ENCODE results near the gene HMGN4.
A peak's percentile ranks its signal among the peaks of the same experiment; 100 is the strongest.

Gene HMGN4

GRCh38 chr6:26553264-26553634 lies 15.1 kb downstream of the HMGN4 start:
- DNase-seq = peak; percentile 84

- peak; percentile 85 for DNase-seq
These were observed 15.7 kb downstream of the HMGN4 start for GRCh38 chr6:26553635-26554446.

GRCh38 chr6:26554447-26554696 lies 16.2 kb downstream of the HMGN4 start:
- DNase-seq = no peak

- peak; percentile 78 for DNase-seq
These were observed 16.7 kb downstream of the HMGN4 start for GRCh38 chr6:26554697-26555504.

GRCh38 chr6:26555505-26556262 lies 17.5 kb downstream of the HMGN4 start:
- no peak for DNase-seq

- peak; percentile 72 for DNase-seq
These were observed 18.3 kb downstream of the HMGN4 start for GRCh38 chr6:26556263-26557070.

GRCh38 chr6:26561533-26562466 lies 23.6 kb downstream of the HMGN4 start:
- no peak for DNase-seq

- no peak for DNase-seq
These were observed 25.3 kb downstream of the HMGN4 start for GRCh38 chr6:26563488-26563887.

GRCh38 chr6:26568601-26569432 lies 30.7 kb downstream of the HMGN4 start:
- peak; percentile 94 for DNase-seq

- DNase-seq = no peak
These were observed 31.2 kb downstream of the HMGN4 start for GRCh38 chr6:26569433-26569764.

- no peak for DNase-seq
These were observed 32.1 kb downstream of the HMGN4 start for GRCh38 chr6:26570027-26570809.

- DNase-seq = peak; percentile 72
These were observed 33.6 kb downstream of the HMGN4 start for GRCh38 chr6:26571592-26572296.

- DNase-seq = no peak
These were observed 37.4 kb downstream of the HMGN4 start for GRCh38 chr6:26575494-26575939.

- DNase-seq = no peak
These were observed 38.3 kb downstream of the HMGN4 start for GRCh38 chr6:26576407-26576843.

GRCh38 chr6:26576929-26577719 lies 39.0 kb downstream of the HMGN4 start:
- peak; percentile 89 for DNase-seq

GRCh38 chr6:26577720-26578072 lies 39.5 kb downstream of the HMGN4 start:
- DNase-seq = no peak

- DNase-seq = no peak
These were observed 40.1 kb downstream of the HMGN4 start for GRCh38 chr6:26578279-26578678.

- DNase-seq = no peak
These were observed 40.6 kb downstream of the HMGN4 start for GRCh38 chr6:26578741-26579140.

Data from stimulated activated CD4-positive, alpha-beta T cell treated with anti-CD3 and anti-CD28 coated beads, Interleukin-15, amount 100 ng/mL, for 24 hours (primary cell).